Measurements from ENCODE around the gene ZBED1. TPM values are rescaled to one million over a fixed set of nuclear protein-coding genes. Genes with fewer than 3 reads are reported as not detected.

Gene ZBED1
- total and polyA plus RNA-seq, 9 of the 15 experiments (the other 6 are each of a cell fraction or from before 2014, with no cell fraction given): 0.61 to 27.6 (median 13.9) TPM

- TF ChIP-seq, protein P1, sequence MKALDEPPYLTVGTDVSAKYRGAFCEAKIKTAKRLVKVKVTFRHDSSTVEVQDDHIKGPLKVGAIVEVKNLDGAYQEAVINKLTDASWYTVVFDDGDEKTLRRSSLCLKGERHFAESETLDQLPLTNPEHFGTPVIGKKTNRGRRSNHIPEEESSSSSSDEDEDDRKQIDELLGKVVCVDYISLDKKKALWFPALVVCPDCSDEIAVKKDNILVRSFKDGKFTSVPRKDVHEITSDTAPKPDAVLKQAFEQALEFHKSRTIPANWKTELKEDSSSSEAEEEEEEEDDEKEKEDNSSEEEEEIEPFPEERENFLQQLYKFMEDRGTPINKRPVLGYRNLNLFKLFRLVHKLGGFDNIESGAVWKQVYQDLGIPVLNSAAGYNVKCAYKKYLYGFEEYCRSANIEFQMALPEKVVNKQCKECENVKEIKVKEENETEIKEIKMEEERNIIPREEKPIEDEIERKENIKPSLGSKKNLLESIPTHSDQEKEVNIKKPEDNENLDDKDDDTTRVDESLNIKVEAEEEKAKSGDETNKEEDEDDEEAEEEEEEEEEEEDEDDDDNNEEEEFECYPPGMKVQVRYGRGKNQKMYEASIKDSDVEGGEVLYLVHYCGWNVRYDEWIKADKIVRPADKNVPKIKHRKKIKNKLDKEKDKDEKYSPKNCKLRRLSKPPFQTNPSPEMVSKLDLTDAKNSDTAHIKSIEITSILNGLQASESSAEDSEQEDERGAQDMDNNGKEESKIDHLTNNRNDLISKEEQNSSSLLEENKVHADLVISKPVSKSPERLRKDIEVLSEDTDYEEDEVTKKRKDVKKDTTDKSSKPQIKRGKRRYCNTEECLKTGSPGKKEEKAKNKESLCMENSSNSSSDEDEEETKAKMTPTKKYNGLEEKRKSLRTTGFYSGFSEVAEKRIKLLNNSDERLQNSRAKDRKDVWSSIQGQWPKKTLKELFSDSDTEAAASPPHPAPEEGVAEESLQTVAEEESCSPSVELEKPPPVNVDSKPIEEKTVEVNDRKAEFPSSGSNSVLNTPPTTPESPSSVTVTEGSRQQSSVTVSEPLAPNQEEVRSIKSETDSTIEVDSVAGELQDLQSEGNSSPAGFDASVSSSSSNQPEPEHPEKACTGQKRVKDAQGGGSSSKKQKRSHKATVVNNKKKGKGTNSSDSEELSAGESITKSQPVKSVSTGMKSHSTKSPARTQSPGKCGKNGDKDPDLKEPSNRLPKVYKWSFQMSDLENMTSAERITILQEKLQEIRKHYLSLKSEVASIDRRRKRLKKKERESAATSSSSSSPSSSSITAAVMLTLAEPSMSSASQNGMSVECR (CRISPR knock-in tag; IDR thresholded peaks at IDR 0.05): peak; percentile 86
- TF ChIP-seq TBP (optimal IDR thresholded peaks at IDR 0.05; ENCODE audit: low read depth, low read length) (no peak), TAF9B (IDR thresholded peaks at IDR 0.05; ENCODE audit: partially characterized antibody) (no peak), NCOA2 (IDR thresholded peaks at IDR 0.05; ENCODE audit: partially characterized antibody in 2 of 2) (peak in 1 of 2 experiments; percentile 100), PHB (CRISPR knock-in tag; IDR thresholded peaks at IDR 0.05) (no peak), L3MBTL2 (IDR thresholded peaks at IDR 0.05) (peak; percentile 30), ZNF655 (CRISPR knock-in tag; IDR thresholded peaks at IDR 0.05) (no peak), TCF7 (IDR thresholded peaks at IDR 0.05; ENCODE audit: borderline replicate concordance) (no peak), CHD4 (IDR thresholded peaks at IDR 0.05; ENCODE audit: insufficient read depth, insufficient replicate concordance, low read depth, low read length, poor library complexity, severe bottlenecking) (peak; percentile 75), USF1 (CRISPR knock-in tag; IDR thresholded peaks at IDR 0.05) (peak; percentile 53; the same call in 1 of the 2 replicates), ERF (CRISPR knock-in tag; IDR thresholded peaks at IDR 0.05) (no peak), TRIM24 (IDR thresholded peaks at IDR 0.05) (peak in 1 of 2 experiments; percentile 35; a peak in 1 of 4 replicates), NEUROD1 (IDR thresholded peaks at IDR 0.05; ENCODE audit: borderline replicate concordance, low read depth, low read length, partially characterized antibody) (peak; percentile 83), TRIM28 (IDR thresholded peaks at IDR 0.05) (no peak), TSC22D4 (tag; IDR thresholded peaks at IDR 0.05) (no peak), EP400 (IDR thresholded peaks at IDR 0.05) (peak; percentile 87), GATAD2A (IDR thresholded peaks at IDR 0.05) (no peak), CBFB (CRISPR knock-in tag; IDR thresholded peaks at IDR 0.05) (0 out of 2 replicates have a peak, but pooled peaks have one; percentile 62)
- TF ChIP-seq, protein P2, sequence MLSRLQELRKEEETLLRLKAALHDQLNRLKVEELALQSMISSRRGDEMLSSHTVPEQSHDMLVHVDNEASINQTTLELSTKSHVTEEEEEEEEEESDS (CRISPR knock-in tag; IDR thresholded peaks at IDR 0.05): no peak
- TF ChIP-seq, protein P3, sequence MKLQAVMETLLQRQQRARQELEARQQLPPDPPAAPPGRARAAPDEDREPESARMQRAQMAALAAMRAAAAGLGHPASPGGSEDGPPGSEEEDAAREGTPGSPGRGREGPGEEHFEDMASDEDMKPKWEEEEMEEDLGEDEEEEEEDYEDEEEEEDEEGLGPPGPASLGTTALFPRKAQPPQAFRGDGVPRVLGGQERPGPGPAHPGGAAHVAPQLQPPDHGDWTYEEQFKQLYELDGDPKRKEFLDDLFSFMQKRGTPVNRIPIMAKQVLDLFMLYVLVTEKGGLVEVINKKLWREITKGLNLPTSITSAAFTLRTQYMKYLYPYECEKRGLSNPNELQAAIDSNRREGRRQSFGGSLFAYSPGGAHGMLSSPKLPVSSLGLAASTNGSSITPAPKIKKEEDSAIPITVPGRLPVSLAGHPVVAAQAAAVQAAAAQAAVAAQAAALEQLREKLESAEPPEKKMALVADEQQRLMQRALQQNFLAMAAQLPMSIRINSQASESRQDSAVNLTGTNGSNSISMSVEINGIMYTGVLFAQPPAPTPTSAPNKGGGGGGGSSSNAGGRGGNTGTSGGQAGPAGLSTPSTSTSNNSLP (IDR thresholded peaks at IDR 0.05; ENCODE audit: borderline replicate concordance, low read depth, low read length): no peak
Measured at GRCh38 chrX:2451501-2452316, 49.1 kb downstream of the ZBED1 start (continued).
